Right renal pelvis (tissue), 4 donors: ENCODE results near the gene CFAP100. TPM values are rescaled to one million over a fixed set of nuclear protein-coding genes. Genes with fewer than 3 reads are reported as not detected.

Experiments
- DNase-seq, 4 donors: peaks; one replicate each; pipeline ENCODE4 v3.0.0-alpha.2; 2013; ENCODE audit warnings: low read depth in 4 of 4, low spot score in 3 of 4, missing footprints in 1 of 4
- polyA plus RNA-seq, 4 donors: library from polyadenylated mRNA; unstranded; fragments of 120-200 nt; gene quantifications; one replicate each; pipeline ENCODE4 v1.2.1, GENCODE V29; 2013; ENCODE audit not compliant: insufficient read length in 4 of 4

The CFAP100 gene
- polyA plus RNA-seq, 4 donors = 0.44 to 1.6 (median 1.3) TPM

- no peak for DNase-seq
Observed at GRCh38 chr3:126373682-126374601, 20.8 kb upstream of the CFAP100 start.

GRCh38 chr3:126375835-126376331 is 18.8 kb upstream of the CFAP100 start:
- DNase-seq = no peak

- no peak for DNase-seq
Observed at GRCh38 chr3:126376444-126376843, 18.3 kb upstream of the CFAP100 start.

- DNase-seq = no peak
Observed at GRCh38 chr3:126377211-126377610, 17.5 kb upstream of the CFAP100 start.

- DNase-seq = no peak
Observed at GRCh38 chr3:126378341-126378751, 16.4 kb upstream of the CFAP100 start.

- DNase-seq = no peak
Observed at GRCh38 chr3:126380011-126380768, 14.5 kb upstream of the CFAP100 start.

GRCh38 chr3:126381966-126382365 is 12.7 kb upstream of the CFAP100 start:
- DNase-seq = no peak

- DNase-seq = peak; percentile 72 to 80 (median 74)
Observed at GRCh38 chr3:126389112-126389793, 5.5 kb upstream of the CFAP100 start.

GRCh38 chr3:126389794-126390146 is 4.9 kb upstream of the CFAP100 start:
- DNase-seq = no peak

GRCh38 chr3:126390201-126390600 is 4.5 kb upstream of the CFAP100 start:
- no peak for DNase-seq

- DNase-seq = no peak
Observed at GRCh38 chr3:126390751-126391150, 4.0 kb upstream of the CFAP100 start.

GRCh38 chr3:126391631-126392030 is 3.1 kb upstream of the CFAP100 start:
- DNase-seq = no peak

- no peak for DNase-seq
Observed at GRCh38 chr3:126392246-126392645, 2.5 kb upstream of the CFAP100 start.

- no peak for DNase-seq
Observed at GRCh38 chr3:126393563-126393962, 1.1 kb upstream of the CFAP100 start.

- no peak for DNase-seq
Observed at GRCh38 chr3:126394977-126395321, 240 bp downstream of the CFAP100 start.

GRCh38 chr3:126395846-126396513 is 1.3 kb downstream of the CFAP100 start:
- DNase-seq = no peak

- no peak for DNase-seq
Observed at GRCh38 chr3:126396536-126396935, 1.8 kb downstream of the CFAP100 start.

GRCh38 chr3:126397610-126398422 is 3.1 kb downstream of the CFAP100 start:
- DNase-seq = no peak

GRCh38 chr3:126398423-126399350 is 4.0 kb downstream of the CFAP100 start:
- DNase-seq = no peak
